Measurements from ENCODE around the gene BUD31. TPM values are rescaled to one million over a fixed set of nuclear protein-coding genes. Genes with fewer than 3 reads are reported as not detected.
A peak's percentile ranks its signal among the peaks of the same experiment; 100 is the strongest.
"Not testable (repeated sequence)": the region's sequence is repeated elsewhere in the genome, so short reads cannot be mapped to it uniquely, and the experiment has no call there.

The BUD31 gene
- total RNA-seq, 2 experiments from 2014 or later, result 143 to 149 TPM

- Mint-ChIP-seq H3K36me3 (peaks cover 21% of the 10 kb centered on the region), H3K4me3 (no peak overlapping the region), H3K27me3 (no peaks in the 10 kb centered on the region), H3K4me1 (ENCODE audit: low read depth) (no peaks in the 10 kb centered on the region), H3K27ac (no peak overlapping the region), H3K9me3 (no peaks in the 10 kb centered on the region)
- ChIA-PET CTCF (no interaction called here), POLR2A (interaction anchor here (0.6 to 1.0 kb wide), 3 partner anchors 11 to 136 kb away, joined by 3 to 7 read pairs (median 3); no protein-coding TSS in a partner anchor)
- intact Hi-C loops (cut with micrococcal nuclease), result no loop called here
- DNase-seq, result no peak
Measured at GRCh38 chr7:99422186-99422585, 13.4 kb downstream of the BUD31 start.

GRCh38 chr7:99422625-99423024 lies 13.9 kb downstream of the BUD31 start:
- no peaks in the 10 kb centered on the region for H3K27me3 Mint-ChIP-seq
- no peak overlapping the region for H3K4me3 Mint-ChIP-seq
- peaks cover 16% of the 10 kb centered on the region for H3K36me3 Mint-ChIP-seq
- CTCF ChIA-PET, result no interaction called here
- intact Hi-C loops (cut with micrococcal nuclease), result no loop called here
- H3K4me1 Mint-ChIP-seq (ENCODE audit: low read depth), result no peaks in the 10 kb centered on the region
- H3K27ac Mint-ChIP-seq, result no peak overlapping the region
- H3K9me3 Mint-ChIP-seq, result no peaks in the 10 kb centered on the region
- no peak for DNase-seq
- POLR2A ChIA-PET, result interaction anchor here (0.6 to 1.9 kb wide), 4 partner anchors 11 to 135 kb away, joined by 3 to 7 read pairs (median 5); no protein-coding TSS in a partner anchor

- ChIA-PET POLR2A (no interaction called here), CTCF (interaction anchor here (0.9 kb wide), 1 partner anchor 11 kb away, joined by 3 read pairs; no protein-coding TSS in a partner anchor)
- no peaks in the 10 kb centered on the region for H3K9me3 Mint-ChIP-seq
- peaks cover 9% of the 10 kb centered on the region for H3K36me3 Mint-ChIP-seq
- no peaks in the 10 kb centered on the region for H3K27me3 Mint-ChIP-seq
- H3K4me3 Mint-ChIP-seq, result no peak overlapping the region
- no peak for DNase-seq
- H3K27ac Mint-ChIP-seq, result no peak overlapping the region
- H3K4me1 Mint-ChIP-seq (ENCODE audit: low read depth), result no peaks in the 10 kb centered on the region
- intact Hi-C loops (cut with micrococcal nuclease), result no loop called here
Measured at GRCh38 chr7:99424932-99425730, 16.4 kb downstream of the BUD31 start.

- Mint-ChIP-seq H3K36me3 (peaks cover 13% of the 10 kb centered on the region), H3K9me3 (no peaks in the 10 kb centered on the region), H3K27me3 (no peaks in the 10 kb centered on the region), H3K4me3 (no peak overlapping the region), H3K27ac (no peak overlapping the region), H3K4me1 (ENCODE audit: low read depth) (no peaks in the 10 kb centered on the region)
- intact Hi-C loops (cut with micrococcal nuclease), result no loop called here
- CTCF ChIA-PET, result no interaction called here
- no peak for DNase-seq
- POLR2A ChIA-PET, result no interaction called here
Measured at GRCh38 chr7:99428972-99429566, 20.3 kb downstream of the BUD31 start.

- Mint-ChIP-seq H3K9me3 (no peaks in the 10 kb centered on the region), H3K36me3 (peaks cover 13% of the 10 kb centered on the region), H3K27me3 (no peaks in the 10 kb centered on the region), H3K4me3 (no peak overlapping the region), H3K4me1 (ENCODE audit: low read depth) (no peaks in the 10 kb centered on the region), H3K27ac (no peak overlapping the region)
- intact Hi-C loops (cut with micrococcal nuclease), result no loop called here
- ChIA-PET CTCF (interaction anchor here (0.6 kb wide), 1 partner anchor 8 kb away, joined by 4 read pairs; no protein-coding TSS in a partner anchor), POLR2A (no interaction called here)
- no peak for DNase-seq
Measured at GRCh38 chr7:99429756-99430155, 21.0 kb downstream of the BUD31 start.

- H3K4me3 Mint-ChIP-seq; CTCF ChIA-PET; H3K27me3 Mint-ChIP-seq; intact Hi-C loops (cut with micrococcal nuclease); H3K9me3 Mint-ChIP-seq; DNase-seq; POLR2A ChIA-PET; H3K4me1 Mint-ChIP-seq (ENCODE audit: low read depth); H3K27ac Mint-ChIP-seq: not testable (repeated sequence)
- peaks cover 14% of the 10 kb centered on the region for H3K36me3 Mint-ChIP-seq
Measured at GRCh38 chr7:99431756-99432540, 23.2 kb downstream of the BUD31 start.

- Mint-ChIP-seq H3K4me3 (no peak overlapping the region), H3K27me3 (no peaks in the 10 kb centered on the region), H3K27ac (no peak overlapping the region), H3K36me3 (peaks cover 12% of the 10 kb centered on the region), H3K9me3 (no peaks in the 10 kb centered on the region), H3K4me1 (ENCODE audit: low read depth) (peaks cover 10% of the 10 kb centered on the region)
- POLR2A ChIA-PET, result no interaction called here
- CTCF ChIA-PET, result no interaction called here
- intact Hi-C loops (cut with micrococcal nuclease), result no loop called here
- DNase-seq, result no peak
Measured at GRCh38 chr7:99433158-99433557, 24.4 kb downstream of the BUD31 start.

GRCh38 chr7:99437946-99438572 lies 29.3 kb downstream of the BUD31 start:
- peak overlapping the region; percentile 95 for H3K27ac Mint-ChIP-seq
- CTCF ChIA-PET, result interaction anchor here (0.6 to 1.0 kb wide), 3 partner anchors 8 to 611 kb away, joined by 3 to 4 read pairs (median 4); no protein-coding TSS in a partner anchor
- intact Hi-C loops (cut with micrococcal nuclease), result loop anchor here (1.0 to 2.0 kb wide), 4 partner anchors 30 to 67 kb away; partner anchors contain the start of genes BUD31, PDAP1, ZKSCAN5 and ZNF789

GRCh38 chr7:99438573-99439480 lies 30.1 kb downstream of the BUD31 start, which contains the start of the genes CPSF4 and PTCD1:
CPSF4 (plus strand) TSS chr7:99438943; CDS start chr7:99439083, 140 bp downstream.
PTCD1 (minus strand) TSS chr7:99438798; CDS start chr7:99435242, 3,556 bp downstream.
- POLR2A ChIA-PET, result interaction anchor here (0.5 to 2.0 kb wide), 5 partner anchors 15 to 119 kb away, joined by 3 to 7 read pairs (median 4); partner anchors contain the start of genes BUD31, PDAP1 and ZNF655
- Mint-ChIP-seq H3K27me3 (no peaks in the 10 kb centered on the region), H3K27ac (peak within 1 kb of the TSS; percentile 95), H3K4me3 (peak within 1 kb of the TSS; percentile 99), H3K9me3 (no peaks in the 10 kb centered on the region), H3K36me3 (peaks cover 18% of the 10 kb centered on the region), H3K4me1 (ENCODE audit: low read depth) (peaks cover 35% of the 10 kb centered on the region)
- intact Hi-C loops (cut with micrococcal nuclease), result loop anchor here (1.0 to 2.0 kb wide), 4 partner anchors 31 to 66 kb away; partner anchors contain the start of genes BUD31, PDAP1, ZKSCAN5 and ZNF789
- CTCF ChIA-PET, result interaction anchor here (0.7 to 1.0 kb wide), 2 partner anchors 62 to 610 kb away, joined by 3 to 4 read pairs; no protein-coding TSS in a partner anchor
- DNase-seq, result peak; percentile 96

More at GRCh38 chr7:99437946-99438572, 29.3 kb downstream of the BUD31 start:
- Mint-ChIP-seq H3K4me1 (ENCODE audit: low read depth) (peaks cover 32% of the 10 kb centered on the region), H3K36me3 (peaks cover 20% of the 10 kb centered on the region), H3K4me3 (peak overlapping the region; percentile 99), H3K27me3 (no peaks in the 10 kb centered on the region), H3K9me3 (no peaks in the 10 kb centered on the region)
- POLR2A ChIA-PET, result interaction anchor here (0.5 to 2.0 kb wide), 5 partner anchors 14 to 120 kb away, joined by 3 to 7 read pairs (median 4); partner anchors contain the start of genes BUD31, PDAP1 and ZNF655
- DNase-seq, result no peak

- Mint-ChIP-seq H3K9me3 (no peaks in the 10 kb centered on the region), H3K27ac (no peak overlapping the region), H3K4me3 (peak overlapping the region; percentile 99), H3K36me3 (peaks cover 20% of the 10 kb centered on the region), H3K27me3 (no peaks in the 10 kb centered on the region), H3K4me1 (ENCODE audit: low read depth) (peaks cover 35% of the 10 kb centered on the region)
- DNase-seq, result no peak
- POLR2A ChIA-PET, result no interaction called here
- intact Hi-C loops (cut with micrococcal nuclease), result no loop called here
- CTCF ChIA-PET, result no interaction called here
Measured at GRCh38 chr7:99440195-99440594, 31.4 kb downstream of the BUD31 start.

Measured in activated CD4-positive, alpha-beta memory T cell treated with anti-CD3 and anti-CD28 coated beads for 36 hours (primary cell).